Measurements from ENCODE around the gene TCP1.

Gene TCP1

GRCh38 chr6:159730332-159730676, 59.1 kb downstream of the TCP1 start:
- no peak for DNase-seq
- Histone ChIP-seq H3K36me3 (peaks cover 47% of the 10 kb centered on the region), H3K27me3 (ENCODE audit: insufficient read depth, low read depth, severe bottlenecking) (no peaks in the 10 kb centered on the region), H3K9me3 (ENCODE audit: severe bottlenecking) (no peaks in the 10 kb centered on the region), H3K27ac (no peak overlapping the region), H3K4me3 (ENCODE audit: low read depth, low read length) (no peak overlapping the region)
- TF ChIP-seq, protein P1, sequence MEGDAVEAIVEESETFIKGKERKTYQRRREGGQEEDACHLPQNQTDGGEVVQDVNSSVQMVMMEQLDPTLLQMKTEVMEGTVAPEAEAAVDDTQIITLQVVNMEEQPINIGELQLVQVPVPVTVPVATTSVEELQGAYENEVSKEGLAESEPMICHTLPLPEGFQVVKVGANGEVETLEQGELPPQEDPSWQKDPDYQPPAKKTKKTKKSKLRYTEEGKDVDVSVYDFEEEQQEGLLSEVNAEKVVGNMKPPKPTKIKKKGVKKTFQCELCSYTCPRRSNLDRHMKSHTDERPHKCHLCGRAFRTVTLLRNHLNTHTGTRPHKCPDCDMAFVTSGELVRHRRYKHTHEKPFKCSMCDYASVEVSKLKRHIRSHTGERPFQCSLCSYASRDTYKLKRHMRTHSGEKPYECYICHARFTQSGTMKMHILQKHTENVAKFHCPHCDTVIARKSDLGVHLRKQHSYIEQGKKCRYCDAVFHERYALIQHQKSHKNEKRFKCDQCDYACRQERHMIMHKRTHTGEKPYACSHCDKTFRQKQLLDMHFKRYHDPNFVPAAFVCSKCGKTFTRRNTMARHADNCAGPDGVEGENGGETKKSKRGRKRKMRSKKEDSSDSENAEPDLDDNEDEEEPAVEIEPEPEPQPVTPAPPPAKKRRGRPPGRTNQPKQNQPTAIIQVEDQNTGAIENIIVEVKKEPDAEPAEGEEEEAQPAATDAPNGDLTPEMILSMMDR (IDR thresholded peaks at IDR 0.05; ENCODE audit: low read depth, low read length) = no peak

GRCh38 chr6:159729598-159730331, 59.6 kb downstream of the TCP1 start:
- DNase-seq = no peak
- TF ChIP-seq, protein P1 (IDR thresholded peaks at IDR 0.05; ENCODE audit: low read depth, low read length) = no peak
- H3K9me3 ChIP-seq (ENCODE audit: severe bottlenecking) = no peaks in the 10 kb centered on the region
- H3K27me3 ChIP-seq (ENCODE audit: insufficient read depth, low read depth, severe bottlenecking) = no peaks in the 10 kb centered on the region
- H3K36me3 ChIP-seq = peaks cover 47% of the 10 kb centered on the region
- peak overlapping the region; percentile 99; the same call in 1 of the 2 replicates for H3K4me3 ChIP-seq (ENCODE audit: low read depth, low read length)
- no peak overlapping the region for H3K27ac ChIP-seq

DNA sequence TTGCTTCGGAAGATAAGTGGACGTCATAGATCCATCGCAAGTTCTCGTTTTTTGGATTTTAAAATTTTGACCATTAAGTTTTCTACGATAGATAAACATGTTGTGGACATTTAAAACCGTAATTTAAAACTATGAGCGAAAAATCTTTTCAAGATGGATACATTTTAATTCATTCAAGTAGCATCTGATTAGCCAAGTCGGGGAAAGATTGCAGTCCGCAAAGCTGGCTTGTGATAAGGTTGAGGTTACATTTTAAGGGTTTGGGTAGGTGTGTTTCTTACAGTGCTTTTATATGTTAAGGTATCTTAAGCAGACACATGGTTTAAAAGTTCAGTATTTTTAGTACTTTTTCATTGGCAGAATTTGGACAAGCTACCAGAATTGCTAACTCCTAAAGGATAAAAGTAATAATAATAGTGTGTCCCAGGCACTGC, 60.9 kb downstream of the TCP1 start:
- H3K27me3 ChIP-seq (ENCODE audit: insufficient read depth, low read depth, severe bottlenecking) = no peaks in the 10 kb centered on the region
- no peak for DNase-seq
- H3K36me3 ChIP-seq = peaks cover 43% of the 10 kb centered on the region
- no peaks in the 10 kb centered on the region for H3K9me3 ChIP-seq (ENCODE audit: severe bottlenecking)
- peak overlapping the region; percentile 99 for H3K4me3 ChIP-seq (ENCODE audit: low read depth, low read length)
- H3K27ac ChIP-seq = peak overlapping the region; percentile 100
- TF ChIP-seq, protein P1 (IDR thresholded peaks at IDR 0.05; ENCODE audit: low read depth, low read length) = no peak
